GM23338 (cell line): Measurements from ENCODE around the gene OR9G1. TPM values are rescaled to one million over a fixed set of nuclear protein-coding genes. Genes with fewer than 3 reads are reported as not detected.

Source experiments
- ATAC-seq: fragments of 200-7000 bp; cut with Tn5 transposase; 3 replicates; pipeline ENCODE4 v1.9.1; 2020
- DNase-seq: peaks from one replicate; pipeline ENCODE4 v3.0.0-alpha.2; 2015; ENCODE audit warnings: low spot score
- H2AFZ ChIP-seq: fragments of 200-600 bp; sonication (generic); 2 replicates; pipeline ENCODE4 v1.8.0; 2016; ENCODE audit warnings: antibody characterized with exemption, mild to moderate bottlenecking, moderate library complexity
- H3F3A ChIP-seq: fragments of 200-600 bp; sonication (generic); replicated peaks from 2 replicates; pipeline ENCODE4 v1.8.0; 2017; ENCODE audit warnings: antibody characterized with exemption, mixed run types, low read depth
- H3K27ac ChIP-seq: fragments of 200-600 bp; sonication (generic); 2 replicates; pipeline ENCODE4 v1.6.1; 2016; ENCODE audit warnings: low read depth
- H3K27me3 ChIP-seq: fragments of 200-600 bp; sonication (generic); 2 replicates; pipeline ENCODE4 v1.8.0; 2016; ENCODE audit warnings: mild to moderate bottlenecking, mixed run types, moderate library complexity; ENCODE audit not compliant: insufficient read depth
- H3K36me3 ChIP-seq: fragments of 200-600 bp; sonication (generic); 2 replicates; pipeline ENCODE4 v1.8.0; 2016; ENCODE audit warnings: mild to moderate bottlenecking; ENCODE audit not compliant: insufficient read depth
- H3K4me1 ChIP-seq: fragments of 200-600 bp; sonication (generic); 2 replicates; pipeline ENCODE4 v1.8.0; 2016; ENCODE audit warnings: mild to moderate bottlenecking, moderate library complexity; ENCODE audit not compliant: insufficient read depth
- H3K4me2 ChIP-seq: fragments of 200-600 bp; sonication (generic); 2 replicates; pipeline ENCODE4 v1.7.1; 2017; ENCODE audit warnings: mixed run types
- H3K4me3 ChIP-seq: fragments of 200-600 bp; sonication (generic); 2 replicates; pipeline ENCODE4 v1.6.1; 2016; ENCODE audit warnings: mixed run types
- H3K79me2 ChIP-seq: fragments of 200-600 bp; sonication (generic); replicated peaks from 2 replicates; pipeline ENCODE4 v1.8.0; 2017; ENCODE audit warnings: mild to moderate bottlenecking; ENCODE audit not compliant: insufficient read depth
- H3K9me2 ChIP-seq: fragments of 200-600 bp; sonication (generic); 2 replicates; pipeline ENCODE4 v1.8.0; 2017; ENCODE audit not compliant: insufficient read depth
- H4K20me1 ChIP-seq: fragments of 200-600 bp; sonication (generic); replicated peaks from 2 replicates; pipeline ENCODE4 v1.8.0; 2017; ENCODE audit warnings: mild to moderate bottlenecking; ENCODE audit not compliant: insufficient read depth
- H3K27ac Mint-ChIP-seq: 2 replicates; pipeline ENCODE4 v1.8.0; 2020; ENCODE audit warnings: inconsistent platforms, mild to moderate bottlenecking, moderate library complexity, mixed read lengths
- H3K27me3 Mint-ChIP-seq: 3 replicates; pipeline ENCODE4 v1.8.0; 2022; ENCODE audit warnings: low read depth, mild to moderate bottlenecking, moderate library complexity, mixed read lengths, inconsistent platforms; ENCODE audit not compliant: insufficient read depth, poor library complexity
- H3K36me3 Mint-ChIP-seq: 3 replicates; pipeline ENCODE4 v1.8.0; 2021; ENCODE audit warnings: low read depth, mild to moderate bottlenecking, inconsistent platforms, moderate library complexity, mixed read lengths
- H3K4me1 Mint-ChIP-seq: 3 replicates; pipeline ENCODE4 v1.8.0; 2020; ENCODE audit warnings: mild to moderate bottlenecking, inconsistent platforms, mixed read lengths
- H3K4me3 Mint-ChIP-seq: 3 replicates; pipeline ENCODE4 v1.8.0; 2021; ENCODE audit warnings: moderate library complexity, mild to moderate bottlenecking, inconsistent platforms, mixed read lengths
- H3K9me3 Mint-ChIP-seq: 3 replicates; pipeline ENCODE4 v1.8.0; 2020; ENCODE audit warnings: moderate library complexity, mild to moderate bottlenecking, inconsistent platforms, mixed read lengths
- CREB1 ChIP-seq: fragments of 250-450 bp; sonication (Bioruptor Pico); IDR thresholded peaks from 2 replicates; pipeline ENCODE4 v1.5.0; 2020; ENCODE audit warnings: low read depth, mild to moderate bottlenecking, moderate library complexity
- CTCF ChIP-seq, 2 experiments: fragments of 200-600 bp in 1 of 2; sonication (generic) in 1 of 2; conservative IDR thresholded peaks; 2 replicates each; pipeline versions ENCODE4 v1.5.1 to v1.6.1; 2016 to 2017; ENCODE audit warnings: antibody characterized with exemption in 2 of 2, low read depth in 2 of 2, mild to moderate bottlenecking in 2 of 2, moderate library complexity in 1 of 2
- ETS1 ChIP-seq: IDR thresholded peaks from 2 replicates; pipeline ENCODE4 v1.6.1; 2016; ENCODE audit warnings: antibody characterized with exemption
- EZH2 ChIP-seq: fragments of 200-600 bp; sonication (generic); IDR thresholded peaks from one replicate; pipeline ENCODE4 v1.8.0; 2017; ENCODE audit warnings: antibody characterized with exemption, mild to moderate bottlenecking, low read depth; ENCODE audit not compliant: unreplicated experiment
- EZH2phosphoT487 ChIP-seq: fragments of 200-600 bp; sonication (generic); IDR thresholded peaks from one replicate; pipeline ENCODE4 v1.8.1; 2018; ENCODE audit warnings: antibody characterized with exemption; ENCODE audit not compliant: unreplicated experiment
- JUNB ChIP-seq: IDR thresholded peaks from one replicate; pipeline ENCODE4 v1.6.1; 2016; ENCODE audit warnings: antibody characterized with exemption; ENCODE audit not compliant: unreplicated experiment
- NANOG ChIP-seq: IDR thresholded peaks from 2 replicates; pipeline ENCODE4 v1.6.1; 2016; ENCODE audit warnings: antibody characterized with exemption, borderline replicate concordance
- POLR2AphosphoS5 ChIP-seq: IDR thresholded peaks from 2 replicates; pipeline ENCODE4 v1.6.1; 2016; ENCODE audit warnings: antibody characterized with exemption, low read depth
- STAT1 ChIP-seq: IDR thresholded peaks from one replicate; pipeline ENCODE4 v1.6.1; 2016; ENCODE audit warnings: antibody characterized with exemption; ENCODE audit not compliant: unreplicated experiment
- ZNF114 ChIP-seq: fragments of 250-450 bp; sonication (Bioruptor Pico); IDR thresholded peaks from 2 replicates; pipeline ENCODE4 v1.5.0; 2020; ENCODE audit warnings: mild to moderate bottlenecking, moderate library complexity
- ZNF331 ChIP-seq: fragments of 250-450 bp; sonication (Bioruptor Pico); IDR thresholded peaks from 2 replicates; pipeline ENCODE4 v1.5.0; 2020; ENCODE audit warnings: low read depth, mild to moderate bottlenecking, moderate library complexity
- ZNF462 ChIP-seq: fragments of 250-450 bp; sonication (Bioruptor Pico); IDR thresholded peaks from 2 replicates; pipeline ENCODE4 v1.5.0; 2020; ENCODE audit warnings: mild to moderate bottlenecking, moderate library complexity
- polyA plus RNA-seq: library from polyadenylated mRNA; unstranded; fragments of >200 nt; fragmentation: Nextera tagmentation; extraction: Ambion mirVana; gene quantifications from 2 replicates; pipeline ENCODE4 v1.2.1, GENCODE V29; 2016
- total RNA-seq: library from RNA; depleted of rRNA; stranded (reverse); fragments of >200 nt; shearing (Covaris generic); gene quantifications from 2 replicates; pipeline ENCODE4 v1.2.3, GENCODE V29; 2014
- TF ChIP-seq, protein P1 (sequence below): IDR thresholded peaks from one replicate; pipeline ENCODE4 v1.6.1; 2018; ENCODE audit warnings: antibody characterized with exemption; ENCODE audit not compliant: unreplicated experiment

The OR9G1 gene
- total and polyA plus RNA-seq, 2 experiments from 2014 or later, result not detected

DNA sequence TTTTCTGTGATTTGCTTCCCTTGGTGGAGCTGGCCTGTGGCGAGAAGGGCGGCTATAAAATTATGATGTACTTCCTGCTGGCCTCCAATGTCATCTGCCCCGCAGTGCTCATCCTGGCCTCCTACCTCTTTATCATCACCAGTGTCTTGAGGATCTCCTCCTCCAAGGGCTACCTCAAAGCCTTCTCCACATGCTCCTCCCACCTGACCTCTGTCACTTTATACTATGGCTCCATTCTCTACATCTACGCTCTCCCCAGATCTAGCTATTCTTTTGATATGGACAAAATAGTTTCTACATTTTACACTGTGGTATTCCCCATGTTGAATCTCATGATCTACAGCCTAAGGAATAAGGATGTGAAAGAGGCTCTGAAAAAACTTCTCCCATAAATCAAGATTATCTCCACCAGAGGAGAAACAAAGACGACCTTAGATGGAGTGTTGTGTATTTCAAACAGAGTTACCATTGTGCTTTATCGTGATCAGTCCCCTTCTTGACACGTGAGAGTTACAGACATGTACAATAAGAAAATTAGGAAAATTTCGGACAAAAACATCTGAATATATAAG, 2.1 kb downstream of the OR9G1 start:
- peaks cover 13% of the 10 kb centered on the region; the same call in 1 of the 2 replicates for H3K9me2 ChIP-seq
- H3K79me2 ChIP-seq, result no peaks in the 10 kb centered on the region
- H2AFZ ChIP-seq, result no peak overlapping the region
- ATAC-seq (no peak), DNase-seq (no peak)
- Mint-ChIP-seq H3K4me1 (peaks cover 10% of the 10 kb centered on the region), H3K27me3 (peaks cover 4% of the 10 kb centered on the region), H3K4me3 (no peak overlapping the region), H3K9me3 (no peaks in the 10 kb centered on the region), H3K27ac (no peak overlapping the region), H3K36me3 (no peaks in the 10 kb centered on the region)
- no peak overlapping the region for H3K4me3 ChIP-seq
- H3K27ac ChIP-seq, result no peak overlapping the region; the same call in 1 of the 2 replicates
- H3K4me2 ChIP-seq, result no peak overlapping the region
- H3K36me3 ChIP-seq, result no peaks in the 10 kb centered on the region
- no peaks in the 10 kb centered on the region for H3F3A ChIP-seq
- TF ChIP-seq EZH2phosphoT487 (no peak), CREB1 (CRISPR knock-in tag) (no peak), JUNB (no peak), CTCF (conservative IDR thresholded peaks at IDR 0.05; ENCODE audit: low read depth in 2 of 2) (no peak), ZNF462 (CRISPR knock-in tag) (no peak), STAT1 (no peak), EZH2 (no peak), ETS1 (no peak), ZNF331 (CRISPR knock-in tag) (no peak), ZNF114 (CRISPR knock-in tag) (no peak), POLR2AphosphoS5 (no peak), NANOG (no peak)
- TF ChIP-seq, protein P1, sequence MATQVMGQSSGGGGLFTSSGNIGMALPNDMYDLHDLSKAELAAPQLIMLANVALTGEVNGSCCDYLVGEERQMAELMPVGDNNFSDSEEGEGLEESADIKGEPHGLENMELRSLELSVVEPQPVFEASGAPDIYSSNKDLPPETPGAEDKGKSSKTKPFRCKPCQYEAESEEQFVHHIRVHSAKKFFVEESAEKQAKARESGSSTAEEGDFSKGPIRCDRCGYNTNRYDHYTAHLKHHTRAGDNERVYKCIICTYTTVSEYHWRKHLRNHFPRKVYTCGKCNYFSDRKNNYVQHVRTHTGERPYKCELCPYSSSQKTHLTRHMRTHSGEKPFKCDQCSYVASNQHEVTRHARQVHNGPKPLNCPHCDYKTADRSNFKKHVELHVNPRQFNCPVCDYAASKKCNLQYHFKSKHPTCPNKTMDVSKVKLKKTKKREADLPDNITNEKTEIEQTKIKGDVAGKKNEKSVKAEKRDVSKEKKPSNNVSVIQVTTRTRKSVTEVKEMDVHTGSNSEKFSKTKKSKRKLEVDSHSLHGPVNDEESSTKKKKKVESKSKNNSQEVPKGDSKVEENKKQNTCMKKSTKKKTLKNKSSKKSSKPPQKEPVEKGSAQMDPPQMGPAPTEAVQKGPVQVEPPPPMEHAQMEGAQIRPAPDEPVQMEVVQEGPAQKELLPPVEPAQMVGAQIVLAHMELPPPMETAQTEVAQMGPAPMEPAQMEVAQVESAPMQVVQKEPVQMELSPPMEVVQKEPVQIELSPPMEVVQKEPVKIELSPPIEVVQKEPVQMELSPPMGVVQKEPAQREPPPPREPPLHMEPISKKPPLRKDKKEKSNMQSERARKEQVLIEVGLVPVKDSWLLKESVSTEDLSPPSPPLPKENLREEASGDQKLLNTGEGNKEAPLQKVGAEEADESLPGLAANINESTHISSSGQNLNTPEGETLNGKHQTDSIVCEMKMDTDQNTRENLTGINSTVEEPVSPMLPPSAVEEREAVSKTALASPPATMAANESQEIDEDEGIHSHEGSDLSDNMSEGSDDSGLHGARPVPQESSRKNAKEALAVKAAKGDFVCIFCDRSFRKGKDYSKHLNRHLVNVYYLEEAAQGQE, result no peak
- no peaks in the 10 kb centered on the region for H3K4me1 ChIP-seq
- no peaks in the 10 kb centered on the region for H4K20me1 ChIP-seq
- H3K27me3 ChIP-seq, result no peaks in the 10 kb centered on the region
